Lung (tissue), 12 donors: ENCODE data around the gene ASPSCR1. TPM values are rescaled to one million over a fixed set of nuclear protein-coding genes. Genes with fewer than 3 reads are reported as not detected.
A peak's percentile ranks its signal among the peaks of the same experiment; 100 is the strongest.

Experiments used
- ATAC-seq: fragments of 200-7000 bp; cut with Tn5 transposase; one replicate; pipeline ENCODE4 v1.9.1; 2020; ENCODE audit warnings: moderate number of reproducible peaks; ENCODE audit not compliant: insufficient read depth, low FRiP score
- DNase-seq, 3 donors: peaks; one replicate each; pipeline ENCODE4 v3.0.0-alpha.2; 2013 to 2017
- H3K27ac ChIP-seq, 2 donors: one replicate each; pipeline ENCODE4 v1.5.1; 2013; ENCODE audit warnings: mild to moderate bottlenecking in 2 of 2, moderate library complexity in 2 of 2, control low read depth in 1 of 2, inconsistent platforms in 1 of 2, low read depth in 1 of 2, low read length in 1 of 2
- H3K27me3 ChIP-seq, 3 donors: one replicate each; pipeline ENCODE4 v1.5.1; 2013; ENCODE audit warnings: low read length in 2 of 3; ENCODE audit not compliant: control insufficient read depth in 3 of 3, insufficient read depth in 3 of 3
- H3K36me3 ChIP-seq, 4 donors: one replicate each; pipeline ENCODE4 v1.5.1; 2013; ENCODE audit warnings: low read length in 4 of 4, mild to moderate bottlenecking in 1 of 4, moderate library complexity in 1 of 4; ENCODE audit not compliant: control insufficient read depth in 4 of 4, insufficient read depth in 4 of 4
- H3K4me1 ChIP-seq, 5 donors: one replicate each; pipeline ENCODE4 v1.5.1; 2013; ENCODE audit warnings: low read length in 5 of 5, mild to moderate bottlenecking in 2 of 5, moderate library complexity in 1 of 5; ENCODE audit not compliant: control insufficient read depth in 5 of 5, insufficient read depth in 5 of 5
- H3K4me3 ChIP-seq: one replicate; pipeline ENCODE4 v1.5.1; 2013; ENCODE audit warnings: mild to moderate bottlenecking, control low read depth, moderate library complexity
- H3K9ac ChIP-seq, 2 donors: one replicate each; pipeline ENCODE4 v1.5.1; 2013; ENCODE audit warnings: low read length in 2 of 2, control low read depth in 1 of 2; ENCODE audit not compliant: insufficient read depth in 1 of 2
- H3K9me3 ChIP-seq, 4 donors: one replicate each; pipeline ENCODE4 v1.5.1; 2013; ENCODE audit warnings: low read length in 3 of 4, mild to moderate bottlenecking in 1 of 4, moderate library complexity in 1 of 4; ENCODE audit not compliant: control insufficient read depth in 4 of 4, insufficient read depth in 3 of 4
- CTCF ChIP-seq: IDR thresholded peaks from 2 replicates; pipeline ENCODE4 v1.5.1; 2012; ENCODE audit warnings: mild to moderate bottlenecking; ENCODE audit errors: control extremely low read depth, extremely low read depth
- WGBS, 2 donors: extraction: QIAGEN DNeasy Blood & Tissue Kit; methylation state at CpG; one replicate each; pipeline ENCODE4 v1.1.7; 2013; 5-methylcytosine and 5-hydroxymethylcytosine counted together
- polyA plus RNA-seq, 2 donors: library from polyadenylated mRNA; stranded (reverse); fragments of 200-250 nt; gene quantifications; one replicate each; pipeline ENCODE4 v1.2.1, GENCODE V29; 2013
- total RNA-seq, 2 donors: library from RNA; depleted of rRNA in 1 of 2; stranded (reverse); fragments of >200 nt in 1 of 2; gene quantifications; one replicate each; pipeline ENCODE4 v1.2.1, GENCODE V29; 2014 to 2021
- donor health status: control.
- donor health status: control.
- donor health status: Bipolar disorder and iron deficiency.
- donor health status: healthy.
- donor health status: DM: yes; HTN: yes; CAD: no.

The ASPSCR1 gene
- total and polyA plus RNA-seq, 4 donors, result 22.9 to 68.6 (median 42.4) TPM

GRCh38 chr17:81959362-81960129 lies 17.9 kb upstream of the ASPSCR1 start:
- Histone ChIP-seq H3K4me3 (peak overlapping the region; percentile 9), H3K27me3 (peaks cover 0 to 26% (median 7%) of the 10 kb centered on the region in 3 donors), H3K9me3 (no peaks in the 10 kb centered on the region), H3K9ac (no peak overlapping the region), H3K36me3 (no peaks in the 10 kb centered on the region), H3K27ac (no peak overlapping the region), H3K4me1 (peaks cover 0 to 11% (median 4%) of the 10 kb centered on the region in 5 donors)
- ATAC-seq (peak; percentile 94), DNase-seq (peak; percentile 54 to 65 (median 60))
- TF ChIP-seq CTCF, result peak; percentile 98
- WGBS, 2 donors, result 2 to 3% methylated on average over 77 to 112 of the region's 112 CpGs

- DNase-seq, result peak in 1 of 3 donors; percentile 12
- no peak overlapping the region for H3K27ac ChIP-seq
These were observed 17.1 kb upstream of the ASPSCR1 start for GRCh38 chr17:81960130-81960958.

GRCh38 chr17:81961087-81961511 lies 16.3 kb upstream of the ASPSCR1 start, which contains the start of gene NOTUM:
Gene NOTUM (minus strand): TSS chr17:81961187. CDS start chr17:81960909, 278 bp downstream.
- Histone ChIP-seq H3K9me3 (no peaks in the 10 kb centered on the region), H3K4me3 (peak within 1 kb of the TSS; percentile 9), H3K9ac (no peak within 1 kb of the TSS)

More at GRCh38 chr17:81960130-81960958, 17.1 kb upstream of the ASPSCR1 start:
- no peak for ATAC-seq
- no peaks in the 10 kb centered on the region for H3K36me3 ChIP-seq
- H3K27me3 ChIP-seq, result peaks cover 0 to 26% (median 7%) of the 10 kb centered on the region in 3 donors
- H3K4me3 ChIP-seq, result peak overlapping the region; percentile 9
- no peak overlapping the region for H3K9ac ChIP-seq
- no peak for TF ChIP-seq CTCF
- H3K4me1 ChIP-seq, result peaks cover 0 to 11% (median 4%) of the 10 kb centered on the region in 5 donors
- no peaks in the 10 kb centered on the region for H3K9me3 ChIP-seq
- WGBS, 2 donors, result 2 to 3% methylated on average over 90 to 98 of the region's 98 CpGs

More at GRCh38 chr17:81961087-81961511, 16.3 kb upstream of the ASPSCR1 start, which contains the start of gene NOTUM:
- Histone ChIP-seq H3K27me3 (peaks cover 0 to 26% (median 7%) of the 10 kb centered on the region in 3 donors), H3K36me3 (no peaks in the 10 kb centered on the region), H3K4me1 (peaks cover 0 to 11% (median 6%) of the 10 kb centered on the region in 5 donors), H3K27ac (no peak within 1 kb of the TSS)
- no peak for ATAC-seq
- TF ChIP-seq CTCF, result no peak
- DNase-seq, result peak; percentile 47 to 69 (median 66)
- WGBS, 2 donors, result 1% methylated on average over 65 of the region's 65 CpGs; no CpG with 5 or more reads in 1 of the 2 donors
